Astrocyte (in vitro differentiated cells and primary cell): ENCODE measurements around the gene NID2.

Source experiments
- CTCF ChIP-seq: IDR thresholded peaks from 2 replicates; pipeline ENCODE4 v1.5.1; 2011; ENCODE audit warnings: low read depth, mild to moderate bottlenecking, inconsistent platforms, low read length, moderate library complexity; ENCODE audit not compliant: insufficient read depth
- EZH2 ChIP-seq: IDR thresholded peaks from 2 replicates; pipeline ENCODE4 v1.6.1; 2012; ENCODE audit warnings: mild to moderate bottlenecking, low read length, inconsistent platforms; ENCODE audit not compliant: insufficient read depth

DNA sequence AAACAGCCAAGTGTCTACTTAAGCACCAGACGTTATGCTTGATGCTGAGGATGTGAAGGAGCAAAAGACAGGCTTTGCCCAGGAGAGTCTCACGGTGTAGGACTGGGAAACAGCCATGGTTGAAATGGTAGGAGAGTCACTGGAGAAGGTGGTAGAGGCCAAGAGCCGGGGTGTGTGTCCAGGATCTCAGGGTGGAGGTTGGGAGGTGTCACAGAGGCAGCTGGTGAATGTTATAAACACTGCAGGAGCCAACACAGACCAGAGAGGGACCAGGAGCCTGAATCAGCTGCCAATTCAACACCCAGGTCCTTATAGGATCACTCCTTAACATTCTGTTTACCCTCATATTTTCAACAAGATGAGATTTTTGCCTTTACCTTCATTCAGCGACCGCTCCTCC is 7.5 kb downstream of the NID2 start:
- TF ChIP-seq CTCF (no peak), EZH2 (no peak)
